Measurements from ENCODE around the gene C16orf54. TPM values are rescaled to one million over a fixed set of nuclear protein-coding genes. Genes with fewer than 3 reads are reported as not detected.

Gene C16orf54
- polyA plus RNA-seq, 4 donors: 0.16 to 0.42 (median 0.26) TPM

Other genes starting within 250 kb of the C16orf54 start
- gene NPIPB12, start 239.6 kb downstream of the C16orf54 start, polyA plus RNA-seq (ENCODE audit: insufficient read length in 4 of 4): 10 to 100 TPM; 14.5 to 64.5 (median 43.6) TPM
- gene SPN, start 82.7 kb downstream of the C16orf54 start, polyA plus RNA-seq (ENCODE audit: insufficient read length in 4 of 4): 1 to 10 TPM; 2.0 to 3.4 (median 2.4) TPM
- gene QPRT, start 66.8 kb downstream of the C16orf54 start, polyA plus RNA-seq (ENCODE audit: insufficient read length in 4 of 4): 100 to 1,000 TPM in 3 of 4 donors, 10 to 100 TPM in 1; 89.1 to 190 (median 133) TPM
- gene ZG16, start 32.3 kb upstream of the C16orf54 start, polyA plus RNA-seq (ENCODE audit: insufficient read length in 4 of 4): under 1 TPM in 1 of 4 donors, not detected in 3; 0.05 TPM
- 10 to 100 TPM; 49.6 to 76.4 (median 67.0) TPM for gene KIF22, start 44.8 kb upstream of the C16orf54 start, polyA plus RNA-seq (ENCODE audit: insufficient read length in 4 of 4)
- gene MAZ, start 60.5 kb upstream of the C16orf54 start, polyA plus RNA-seq (ENCODE audit: insufficient read length in 4 of 4): 100 to 1,000 TPM; 267 to 339 (median 293) TPM
- 10 to 100 TPM; 12.5 to 29.4 (median 20.6) TPM for gene PRRT2, start 66.2 kb upstream of the C16orf54 start, polyA plus RNA-seq (ENCODE audit: insufficient read length in 4 of 4)
- 10 to 100 TPM; 30.7 to 47.7 (median 37.8) TPM for gene PAGR1, start 70.2 kb upstream of the C16orf54 start, polyA plus RNA-seq (ENCODE audit: insufficient read length in 4 of 4)
- gene MVP, start 74.5 kb upstream of the C16orf54 start, polyA plus RNA-seq (ENCODE audit: insufficient read length in 4 of 4): 10 to 100 TPM; 18.5 to 22.5 (median 18.9) TPM
- gene CDIPT, start 117.2 kb upstream of the C16orf54 start, polyA plus RNA-seq (ENCODE audit: insufficient read length in 4 of 4): 100 to 1,000 TPM in 1 of 4 donors, 10 to 100 TPM in 3; 79.6 to 114 (median 96.8) TPM
- 10 to 100 TPM in 3 of 4 donors, 1 to 10 TPM in 1; 9.5 to 11.8 (median 10.9) TPM for gene SEZ6L2, start 153.6 kb upstream of the C16orf54 start, polyA plus RNA-seq (ENCODE audit: insufficient read length in 4 of 4)
- gene ASPHD1, start 154.5 kb upstream of the C16orf54 start, polyA plus RNA-seq (ENCODE audit: insufficient read length in 4 of 4): 1 to 10 TPM in 1 of 4 donors, under 1 TPM in 3; 0.34 to 1.0 (median 0.73) TPM
- gene KCTD13, start 180.2 kb upstream of the C16orf54 start, polyA plus RNA-seq (ENCODE audit: insufficient read length in 4 of 4): 10 to 100 TPM; 10.6 to 30.3 (median 14.7) TPM
- 100 to 1,000 TPM in 3 of 4 donors, 10 to 100 TPM in 1; 72.3 to 126 (median 103) TPM for gene TMEM219, start 216.1 kb upstream of the C16orf54 start, polyA plus RNA-seq (ENCODE audit: insufficient read length in 4 of 4)
- gene TAOK2, start 227.9 kb upstream of the C16orf54 start, polyA plus RNA-seq (ENCODE audit: insufficient read length in 4 of 4): 10 to 100 TPM; 33.2 to 59.3 (median 39.4) TPM
- gene HIRIP3, start 249.6 kb upstream of the C16orf54 start, polyA plus RNA-seq (ENCODE audit: insufficient read length in 4 of 4): 10 to 100 TPM; 12.3 to 21.6 (median 15.9) TPM

All from left renal pelvis (tissue), 4 donors.